SJCRH30 (cell line): ENCODE measurements around the gene TMC6. TPM values are rescaled to one million over a fixed set of nuclear protein-coding genes. Genes with fewer than 3 reads are reported as not detected.
"Not testable (repeated sequence)": the region's sequence is repeated elsewhere in the genome, so short reads cannot be mapped to it uniquely, and the experiment has no call there.

Experiments used
- DNase-seq, 2 experiments: peaks; one replicate each; pipeline ENCODE4 v3.0.0-alpha.2; 2015 to 2020
- H3K27ac ChIP-seq: fragments of 250-450 bp; sonication (Bioruptor Pico); 2 replicates; pipeline ENCODE4 v1.5.1; 2020; ENCODE audit warnings: mild to moderate bottlenecking, moderate library complexity
- H3K27me3 ChIP-seq: fragments of 250-450 bp; sonication (Bioruptor Pico); 2 replicates; pipeline ENCODE4 v1.5.1; 2020; ENCODE audit warnings: mild to moderate bottlenecking, moderate library complexity
- H3K36me3 ChIP-seq: fragments of 250-450 bp; sonication (Bioruptor Pico); 2 replicates; pipeline ENCODE4 v1.5.1; 2020; ENCODE audit warnings: mild to moderate bottlenecking, moderate library complexity
- H3K4me1 ChIP-seq: fragments of 250-450 bp; sonication (Bioruptor Pico); 2 replicates; pipeline ENCODE4 v1.5.1; 2020; ENCODE audit warnings: mild to moderate bottlenecking, moderate library complexity
- H3K4me3 ChIP-seq: fragments of 250-450 bp; sonication (Bioruptor Pico); 2 replicates; pipeline ENCODE4 v1.5.1; 2020; ENCODE audit warnings: mild to moderate bottlenecking, moderate library complexity
- H3K9me3 ChIP-seq: fragments of 250-450 bp; sonication (Bioruptor Pico); replicated peaks from 2 replicates; pipeline ENCODE4 v1.5.1; 2020; ENCODE audit warnings: mild to moderate bottlenecking, moderate library complexity
- total RNA-seq: library from RNA; depleted of rRNA; stranded (reverse); fragments of >200 nt; shearing (Covaris generic); gene quantifications from 2 replicates; pipeline ENCODE4 v1.2.3, GENCODE V29; 2014; rRNA removed

The TMC6 gene
- total RNA-seq, 1 experiment from 2014 or later: 23.2 TPM

- H3K9me3 ChIP-seq, H3K4me1 ChIP-seq, H3K4me3 ChIP-seq, H3K27ac ChIP-seq, H3K27me3 ChIP-seq, DNase-seq: not testable (repeated sequence)
- peaks cover 25% of the 10 kb centered on the region for H3K36me3 ChIP-seq
Measured at GRCh38 chr17:78082355-78082872, 46.1 kb downstream of the TMC6 start.

DNA sequence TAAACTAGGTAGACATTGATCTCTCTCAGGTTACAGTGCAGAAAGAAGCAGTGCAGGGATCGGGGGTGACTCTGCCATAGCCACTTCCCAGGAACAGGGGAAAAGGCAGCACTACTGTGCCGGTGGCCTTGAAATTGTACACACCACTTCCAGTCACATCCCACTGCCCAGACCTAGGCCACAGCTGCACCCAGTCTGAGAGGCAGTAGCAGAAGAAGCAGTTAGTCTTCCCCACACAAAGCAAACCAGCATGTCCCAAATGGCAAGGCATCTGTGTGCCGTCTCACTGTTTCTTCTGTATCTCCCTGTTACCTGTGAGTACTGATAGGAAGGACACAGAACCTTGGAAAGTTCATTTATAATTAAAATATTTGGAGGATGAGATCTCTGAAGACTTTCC lies 47.0 kb downstream of the TMC6 start:
- no peak overlapping the region for H3K4me3 ChIP-seq
- no peaks in the 10 kb centered on the region for H3K4me1 ChIP-seq
- no peaks in the 10 kb centered on the region for H3K9me3 ChIP-seq
- H3K36me3 ChIP-seq: peaks cover 20% of the 10 kb centered on the region
- DNase-seq: no peak
- H3K27me3 ChIP-seq: no peaks in the 10 kb centered on the region
- H3K27ac ChIP-seq: no peak overlapping the region

DNA sequence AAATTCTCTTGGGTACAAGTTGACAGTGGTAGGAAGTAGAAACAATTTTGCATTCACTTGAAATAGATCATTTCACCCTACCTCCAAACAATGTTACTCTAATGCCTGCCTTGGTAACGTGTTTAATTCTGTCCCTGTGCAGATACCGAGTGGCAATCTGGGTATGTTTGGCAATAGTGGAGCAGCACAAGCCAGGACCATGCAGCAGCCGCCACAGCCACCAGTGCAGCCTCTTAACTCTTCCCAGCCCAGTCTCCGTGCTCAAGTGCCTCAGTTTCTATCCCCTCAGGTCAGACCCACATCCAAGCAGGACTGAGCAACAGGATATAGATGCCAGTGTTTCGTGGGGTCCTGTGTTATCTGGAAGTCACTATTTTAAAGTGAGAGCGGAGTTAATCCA lies 49.3 kb downstream of the TMC6 start:
- no peaks in the 10 kb centered on the region for H3K27me3 ChIP-seq
- H3K4me1 ChIP-seq: no peaks in the 10 kb centered on the region
- DNase-seq: no peak
- no peaks in the 10 kb centered on the region for H3K9me3 ChIP-seq
- H3K36me3 ChIP-seq: peaks cover 34% of the 10 kb centered on the region
- no peak overlapping the region for H3K27ac ChIP-seq
- no peak overlapping the region for H3K4me3 ChIP-seq

- no peaks in the 10 kb centered on the region for H3K4me1 ChIP-seq
Measured at GRCh38 chr17:78075545-78075944, 53.0 kb downstream of the TMC6 start.

GRCh38 chr17:78075011-78075410 lies 53.5 kb downstream of the TMC6 start:
- Histone ChIP-seq H3K27me3 (no peaks in the 10 kb centered on the region), H3K36me3 (peaks cover 63% of the 10 kb centered on the region), H3K27ac (no peak overlapping the region), H3K4me1 (no peaks in the 10 kb centered on the region), H3K4me3 (no peak overlapping the region), H3K9me3 (no peaks in the 10 kb centered on the region)
- DNase-seq: no peak

More at GRCh38 chr17:78075545-78075944, 53.0 kb downstream of the TMC6 start:
- no peaks in the 10 kb centered on the region for H3K27me3 ChIP-seq
- DNase-seq: no peak
- peaks cover 62% of the 10 kb centered on the region for H3K36me3 ChIP-seq
- H3K9me3 ChIP-seq: no peaks in the 10 kb centered on the region
- H3K27ac ChIP-seq: no peak overlapping the region
- no peak overlapping the region for H3K4me3 ChIP-seq

GRCh38 chr17:78072961-78073360 lies 55.6 kb downstream of the TMC6 start:
- Histone ChIP-seq H3K27ac (no peak overlapping the region), H3K9me3 (no peaks in the 10 kb centered on the region), H3K36me3 (peaks cover 52% of the 10 kb centered on the region), H3K4me1 (no peaks in the 10 kb centered on the region), H3K27me3 (no peaks in the 10 kb centered on the region), H3K4me3 (no peak overlapping the region)
- no peak for DNase-seq

DNA sequence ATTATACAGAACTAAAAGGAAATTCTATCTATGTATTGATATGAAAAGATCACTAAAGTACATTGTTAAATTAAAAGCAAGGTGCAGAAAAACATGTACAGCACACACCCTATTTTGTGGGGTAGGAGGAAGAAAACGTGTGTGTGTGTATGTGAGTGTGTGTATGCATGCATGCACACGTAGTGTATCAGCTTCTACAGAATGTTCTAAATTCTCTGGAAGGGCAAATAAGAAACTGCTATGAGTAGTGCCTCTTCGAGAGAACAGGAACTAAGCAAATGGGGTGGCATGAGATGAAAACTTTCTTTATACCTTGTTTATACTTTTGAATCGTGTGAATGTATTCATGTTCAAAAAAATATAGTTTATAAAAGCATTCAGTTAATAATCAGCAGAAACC lies 58.9 kb downstream of the TMC6 start:
- Histone ChIP-seq H3K36me3 (peaks cover 50% of the 10 kb centered on the region), H3K9me3 (no peaks in the 10 kb centered on the region), H3K27ac (no peak overlapping the region), H3K4me1 (no peaks in the 10 kb centered on the region), H3K4me3 (no peak overlapping the region), H3K27me3 (no peaks in the 10 kb centered on the region)
- DNase-seq: no peak

- H3K9me3 ChIP-seq, DNase-seq, H3K27me3 ChIP-seq, H3K4me3 ChIP-seq, H3K27ac ChIP-seq, H3K4me1 ChIP-seq: not testable (repeated sequence)
- H3K36me3 ChIP-seq: peaks cover 23% of the 10 kb centered on the region
Measured at GRCh38 chr17:78066976-78067375, 61.6 kb downstream of the TMC6 start.

DNA sequence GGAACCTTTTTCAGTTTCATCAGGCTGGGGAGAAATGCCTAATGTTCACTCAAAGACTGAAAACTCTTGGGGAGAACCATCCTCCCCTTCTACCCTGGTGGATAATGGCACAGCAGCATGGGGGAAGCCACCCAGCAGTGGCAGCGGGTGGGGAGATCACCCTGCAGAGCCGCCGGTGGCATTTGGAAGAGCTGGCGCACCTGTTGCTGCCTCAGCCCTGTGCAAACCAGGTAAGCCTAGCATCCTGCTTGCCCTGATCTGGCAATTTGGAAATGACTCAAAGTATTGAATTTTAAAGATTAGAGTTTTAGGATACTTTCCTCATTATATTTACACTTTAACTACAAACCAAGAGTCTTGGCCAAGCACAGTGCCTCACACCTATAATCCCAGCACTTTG lies 63.8 kb downstream of the TMC6 start:
- Histone ChIP-seq H3K36me3 (peaks cover 12% of the 10 kb centered on the region; the same call in 1 of the 2 replicates), H3K27ac (no peak overlapping the region), H3K9me3 (no peaks in the 10 kb centered on the region), H3K4me1 (no peaks in the 10 kb centered on the region), H3K27me3 (no peaks in the 10 kb centered on the region), H3K4me3 (no peak overlapping the region)
- no peak for DNase-seq

GRCh38 chr17:78063489-78063888 lies 65.1 kb downstream of the TMC6 start:
- Histone ChIP-seq H3K4me1 (peaks cover 11% of the 10 kb centered on the region), H3K27ac (no peak overlapping the region), H3K4me3 (no peak overlapping the region), H3K27me3 (no peaks in the 10 kb centered on the region), H3K9me3 (no peaks in the 10 kb centered on the region), H3K36me3 (peaks cover 9% of the 10 kb centered on the region; the same call in 1 of the 2 replicates)
- DNase-seq: no peak

DNA sequence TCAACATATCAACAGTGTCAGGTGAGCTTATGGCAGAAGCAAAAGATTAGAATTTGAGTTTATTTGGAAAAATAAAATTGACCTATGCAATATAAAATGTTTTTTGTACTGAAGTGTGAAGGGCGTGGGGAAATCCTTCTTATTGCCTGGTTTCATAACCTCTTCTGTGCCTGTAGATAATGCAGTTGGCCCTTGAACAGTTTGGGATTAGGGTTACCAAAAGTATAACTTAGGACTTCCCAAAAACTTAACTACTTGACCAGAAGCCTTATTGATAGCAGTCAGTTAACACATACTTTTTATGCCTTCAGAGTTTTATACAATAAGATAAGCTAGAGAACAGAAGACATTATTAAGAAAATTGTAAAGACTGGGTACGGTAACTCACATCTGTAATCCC lies 66.0 kb downstream of the TMC6 start:
- no peak overlapping the region for H3K27ac ChIP-seq

More for the DNA sequence above, 66.0 kb downstream of the TMC6 start:
- peaks cover 15% of the 10 kb centered on the region for H3K4me1 ChIP-seq
- peaks cover 9% of the 10 kb centered on the region; the same call in 1 of the 2 replicates for H3K36me3 ChIP-seq
- H3K9me3 ChIP-seq: no peaks in the 10 kb centered on the region
- DNase-seq: no peak
- no peak overlapping the region for H3K4me3 ChIP-seq
- no peaks in the 10 kb centered on the region for H3K27me3 ChIP-seq

Other genes with a start within 250 kb of the TMC6 start
- 12.7 and 13.4 TPM in 2 replicates for gene TNRC6C, start 170.1 kb downstream of the TMC6 start, total RNA-seq
- 0.28 and 0.30 TPM in 2 replicates for gene TMC8, start 2.0 kb upstream of the TMC6 start, total RNA-seq
- gene C17orf99, start 17.6 kb upstream of the TMC6 start, total RNA-seq: not detected in 2 replicates
- gene SYNGR2, start 39.8 kb upstream of the TMC6 start, total RNA-seq: 19.5 and 21.1 TPM in 2 replicates
- gene TK1, start 58.3 kb upstream of the TMC6 start, total RNA-seq: 141 and 158 TPM in 2 replicates
- gene AFMID, start 58.6 kb upstream of the TMC6 start, total RNA-seq: 97.1 and 110 TPM in 2 replicates
- gene BIRC5, start 85.5 kb upstream of the TMC6 start, total RNA-seq: 248 and 255 TPM in 2 replicates
- 0.10 TPM in 1 of 2 replicates, not detected in the other for gene TMEM235, start 102.9 kb upstream of the TMC6 start, total RNA-seq
- gene SOCS3, start 231.3 kb upstream of the TMC6 start, total RNA-seq: 27.5 and 28.9 TPM in 2 replicates
- gene PGS1, start 249.9 kb upstream of the TMC6 start, total RNA-seq: 59.8 and 66.2 TPM in 2 replicates